T-cell (primary cell): ENCODE measurements around the gene NHS. TPM values are rescaled to one million over a fixed set of nuclear protein-coding genes. Genes with fewer than 3 reads are reported as not detected.

ENCODE experiments used
- ATAC-seq, 4 experiments: fragments of 200-7000 bp in 3 of 4; fragments of 150-1000 bp in 1 of 4; cut with Tn5 transposase; replicated peaks in 1 of 4; 1 replicate in 3 of 4; 2 replicates in 1 of 4; pipeline ENCODE4 v1.10.0; 2021; ENCODE audit warnings: moderate library complexity in 3 of 4, mild to moderate bottlenecking in 2 of 4, moderate number of reproducible peaks in 1 of 4
- CTCF ChIA-PET, 2 donors: fragments of 300-600 bp; sonication (Branson Sonifier 250); formaldehyde crosslinking; loops; one replicate each; lab custom pipeline; 2022; ENCODE audit warnings: antibody characterized with exemption in 2 of 2; lab: Charles Lee
- POLR2A ChIA-PET, 2 donors: fragments of 300-600 bp; sonication (Branson Sonifier 250); formaldehyde crosslinking; loops; one replicate each; lab custom pipeline; 2022; ENCODE audit warnings: antibody characterized with exemption in 2 of 2; lab: Charles Lee
- DNase-seq, 35 experiments: peaks; one replicate each; pipeline versions ENCODE4 v3.0.0 to v3.0.0-alpha.2; 2013 to 2023
- H3K27ac ChIP-seq: one replicate; pipeline ENCODE4 v1.5.1; 2013; ENCODE audit warnings: low read length
- H3K27me3 ChIP-seq, 2 experiments: replicated peaks in 1 of 2; 1 replicate in 1 of 2; 2 replicates in 1 of 2; pipeline versions ENCODE4 v1.6.1 to v1.7.0; 2013; ENCODE audit warnings: low read length in 1 of 2, mixed read lengths in 1 of 2; ENCODE audit not compliant: control insufficient read depth in 2 of 2, insufficient read depth in 2 of 2; ENCODE audit errors: extremely low read depth in 1 of 2
- H3K36me3 ChIP-seq, 2 donors: 1 replicate in 1 of 2; 2 replicates in 1 of 2; pipeline versions ENCODE4 v1.6.1 to v1.7.0; 2013; ENCODE audit warnings: low read length in 1 of 2; ENCODE audit not compliant: control insufficient read depth in 2 of 2, insufficient read depth in 1 of 2; ENCODE audit errors: extremely low read depth in 1 of 2
- H3K4me1 ChIP-seq, 2 experiments: 1 replicate in 1 of 2; 2 replicates in 1 of 2; pipeline versions ENCODE4 v1.6.1 to v1.7.0; 2013; ENCODE audit warnings: low read length in 2 of 2, mixed read lengths in 1 of 2; ENCODE audit not compliant: insufficient read depth in 2 of 2, control insufficient read depth in 1 of 2; ENCODE audit errors: extremely low read depth in 1 of 2
- H3K4me3 ChIP-seq, 2 donors: 1 replicate in 1 of 2; 2 replicates in 1 of 2; pipeline versions ENCODE4 v1.5.1 to v1.7.0; 2013; ENCODE audit warnings: mild to moderate bottlenecking in 2 of 2, low read length in 1 of 2, moderate library complexity in 1 of 2; ENCODE audit not compliant: control insufficient read depth in 1 of 2; ENCODE audit errors: extremely low read depth in 1 of 2
- H3K9me3 ChIP-seq: 2 replicates; pipeline ENCODE4 v1.7.0; 2013
- H3K27ac Mint-ChIP-seq, 2 donors: one replicate each; pipeline ENCODE4 v1.8.0; 2020 to 2021; ENCODE audit warnings: mild to moderate bottlenecking in 2 of 2, mixed read lengths in 2 of 2
- H3K27me3 Mint-ChIP-seq, 2 donors: one replicate each; pipeline ENCODE4 v1.8.0; 2021 to 2022; ENCODE audit warnings: mixed read lengths in 2 of 2
- H3K36me3 Mint-ChIP-seq: one replicate; pipeline ENCODE4 v1.8.0; 2021; ENCODE audit warnings: mixed read lengths
- H3K4me1 Mint-ChIP-seq, 3 donors: one replicate each; pipeline ENCODE4 v1.8.0; 2020 to 2022; ENCODE audit warnings: mixed read lengths in 3 of 3, mild to moderate bottlenecking in 1 of 3
- H3K4me3 Mint-ChIP-seq, 3 donors: one replicate each; pipeline ENCODE4 v1.8.0; 2020 to 2022; ENCODE audit warnings: mild to moderate bottlenecking in 3 of 3, mixed read lengths in 3 of 3, moderate library complexity in 3 of 3
- H3K9me3 Mint-ChIP-seq, 3 donors: one replicate each; pipeline ENCODE4 v1.8.0; 2020 to 2022; ENCODE audit warnings: mixed read lengths in 3 of 3
- WGBS: methylation state at CpG from one replicate; pipeline ENCODE4 v1.1.5; 2013; ENCODE audit warnings: missing lambda C conversion rate; ENCODE audit not compliant: insufficient coverage; 5-methylcytosine and 5-hydroxymethylcytosine counted together
- total RNA-seq, 35 experiments: library from RNA in 6 of 35; stranded (reverse) in 6 of 35; fragments of 120-200 nt in 1 of 35; gene quantifications; one replicate each; pipeline versions ENCODE4 v1.2.1 to v1.2.4 and lab custom pipeline; 2013 to 2026

Gene NHS
- total RNA-seq, 5 donors from 2014 or later (not counting 1 experiment from before 2014, with no cell fraction given) = 0.03 to 0.20 (median 0.11) TPM; not detected in 1

GRCh38 chrX:17547658-17548057 lies 172.7 kb downstream of the NHS start:
- Mint-ChIP-seq H3K27ac (no peak overlapping the region), H3K9me3 (no peaks in the 10 kb centered on the region), H3K4me3 (no peak overlapping the region), H3K36me3 (no peaks in the 10 kb centered on the region), H3K27me3 (peaks cover 0 to 11% of the 10 kb centered on the region in 2 donors), H3K4me1 (peaks cover 0 to 6% (median 0%) of the 10 kb centered on the region in 3 donors)
- POLR2A ChIA-PET = interaction anchor here in 1 of 2 donors (0.5 kb wide), 1 partner anchor 117 kb away, joined by 4 read pairs; no protein-coding TSS in a partner anchor
- Histone ChIP-seq H3K36me3 (no peaks in the 10 kb centered on the region), H3K4me3 (no peak overlapping the region), H3K27ac (no peak overlapping the region), H3K4me1 (peaks cover 0 to 5% of the 10 kb centered on the region in 2 experiments), H3K9me3 (no peaks in the 10 kb centered on the region), H3K27me3 (peaks cover 0 to 3% of the 10 kb centered on the region in 2 experiments)
- WGBS = 57% methylated on average over 1 of the region's 2 CpGs
- ATAC-seq (no peak), DNase-seq (no peak)
- CTCF ChIA-PET = no interaction called here

DNA sequence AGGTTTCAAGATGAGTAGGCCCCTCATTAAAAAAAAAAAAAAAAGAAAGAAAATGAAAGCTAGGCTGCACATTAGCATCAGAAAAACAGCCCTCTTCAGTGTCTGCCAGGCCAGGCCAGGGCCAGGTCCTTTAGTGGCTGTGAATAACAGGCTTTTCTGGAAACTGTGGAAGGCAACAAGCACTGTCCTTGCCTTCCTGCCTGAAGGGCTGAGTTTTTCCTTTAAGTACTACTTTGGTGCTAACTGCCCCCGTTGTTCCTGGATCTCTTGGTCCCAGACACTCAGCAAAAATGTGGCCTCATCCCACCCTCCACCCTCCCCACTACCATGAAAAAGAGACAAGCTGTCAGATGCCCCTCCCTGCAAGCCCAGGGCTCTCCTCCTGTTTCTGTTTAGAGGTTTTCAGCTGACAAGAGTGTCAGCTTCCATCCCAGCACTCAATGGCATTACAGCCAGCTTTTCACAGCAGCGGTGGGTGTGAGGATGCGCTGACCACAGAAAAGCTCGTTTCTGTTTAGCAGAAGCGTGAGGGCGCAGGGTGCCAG lies 174.2 kb downstream of the NHS start:
- Histone ChIP-seq H3K36me3 (no peaks in the 10 kb centered on the region), H3K27me3 (peaks cover 0 to 3% of the 10 kb centered on the region in 2 experiments), H3K4me1 (peaks cover 0 to 5% of the 10 kb centered on the region in 2 experiments), H3K4me3 (no peak overlapping the region), H3K9me3 (no peaks in the 10 kb centered on the region), H3K27ac (no peak overlapping the region)
- Mint-ChIP-seq H3K27ac (no peak overlapping the region), H3K36me3 (no peaks in the 10 kb centered on the region), H3K4me1 (peaks cover 0 to 6% (median 0%) of the 10 kb centered on the region in 3 donors), H3K4me3 (no peak overlapping the region), H3K9me3 (no peaks in the 10 kb centered on the region), H3K27me3 (peaks cover 0 to 11% of the 10 kb centered on the region in 2 donors)
- CTCF ChIA-PET = interaction anchor here in 1 of 2 donors (0.6 kb wide), 2 partner anchors 440 to 880 kb away, joined by 5 to 6 read pairs; no protein-coding TSS in a partner anchor
- DNase-seq = peak in 2 of 35 experiments; percentile 0 to 2
- POLR2A ChIA-PET = interaction anchor here in 1 of 2 donors (0.6 kb wide), 1 partner anchor 174 kb away, joined by 5 read pairs; no protein-coding TSS in a partner anchor
- 15% methylated on average over 4 of the region's 6 CpGs for WGBS
- no peak for ATAC-seq

DNA sequence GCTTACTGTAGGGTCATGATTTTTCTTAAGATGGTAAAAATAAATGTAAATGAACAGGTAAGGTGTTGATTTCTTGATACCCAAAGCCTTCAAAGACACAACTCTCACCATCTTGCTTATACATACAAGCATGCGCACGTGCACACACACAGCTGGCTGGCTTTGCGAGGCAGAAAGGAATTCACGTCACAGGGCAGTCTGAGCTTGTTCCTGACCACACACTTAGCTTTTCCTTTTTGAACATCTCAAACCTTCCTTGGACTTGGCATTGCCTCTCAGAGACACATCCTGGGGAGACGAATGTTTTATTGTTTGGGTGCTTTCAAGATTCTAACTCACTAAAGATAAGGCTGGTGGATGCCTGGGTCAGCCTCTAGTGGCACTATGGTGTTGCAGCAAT lies 175.0 kb downstream of the NHS start:
- Histone ChIP-seq H3K27ac (no peak overlapping the region), H3K36me3 (no peaks in the 10 kb centered on the region), H3K27me3 (peaks cover 0 to 3% of the 10 kb centered on the region in 2 experiments), H3K4me1 (peaks cover 0 to 5% of the 10 kb centered on the region in 2 experiments), H3K9me3 (no peaks in the 10 kb centered on the region), H3K4me3 (no peak overlapping the region)
- no peak for DNase-seq
- ATAC-seq = no peak
- H3K9me3 Mint-ChIP-seq = no peaks in the 10 kb centered on the region
- H3K4me1 Mint-ChIP-seq = peaks cover 0 to 6% (median 0%) of the 10 kb centered on the region in 3 donors
- POLR2A ChIA-PET = no interaction called here
- H3K27me3 Mint-ChIP-seq = peaks cover 0 to 11% of the 10 kb centered on the region in 2 donors
- CTCF ChIA-PET = no interaction called here
- no CpG with 5 or more reads among the region's 5 CpGs for WGBS
- no peak overlapping the region for H3K27ac Mint-ChIP-seq
- H3K4me3 Mint-ChIP-seq = no peak overlapping the region
- H3K36me3 Mint-ChIP-seq = no peaks in the 10 kb centered on the region

- H3K36me3 Mint-ChIP-seq = no peaks in the 10 kb centered on the region
- H3K4me1 Mint-ChIP-seq = peaks cover 0 to 6% (median 0%) of the 10 kb centered on the region in 3 donors
- H3K9me3 ChIP-seq = no peaks in the 10 kb centered on the region
- POLR2A ChIA-PET = no interaction called here
- H3K4me1 ChIP-seq = peaks cover 0 to 5% of the 10 kb centered on the region in 2 experiments
- H3K27ac ChIP-seq = no peak overlapping the region
- H3K9me3 Mint-ChIP-seq = no peaks in the 10 kb centered on the region
- CTCF ChIA-PET = no interaction called here
- DNase-seq = no peak
- no peak overlapping the region for H3K4me3 ChIP-seq
- no peak overlapping the region for H3K27ac Mint-ChIP-seq
- ATAC-seq = no peak
- H3K27me3 ChIP-seq = peaks cover 0 to 3% of the 10 kb centered on the region in 2 experiments
- H3K27me3 Mint-ChIP-seq = peaks cover 0 to 8% of the 10 kb centered on the region in 2 donors
- H3K4me3 Mint-ChIP-seq = no peak overlapping the region
- H3K36me3 ChIP-seq = no peaks in the 10 kb centered on the region
- WGBS = no CpG with 5 or more reads among the region's 5 CpGs
Observed at GRCh38 chrX:17552044-17552650, 177.1 kb downstream of the NHS start.

DNA sequence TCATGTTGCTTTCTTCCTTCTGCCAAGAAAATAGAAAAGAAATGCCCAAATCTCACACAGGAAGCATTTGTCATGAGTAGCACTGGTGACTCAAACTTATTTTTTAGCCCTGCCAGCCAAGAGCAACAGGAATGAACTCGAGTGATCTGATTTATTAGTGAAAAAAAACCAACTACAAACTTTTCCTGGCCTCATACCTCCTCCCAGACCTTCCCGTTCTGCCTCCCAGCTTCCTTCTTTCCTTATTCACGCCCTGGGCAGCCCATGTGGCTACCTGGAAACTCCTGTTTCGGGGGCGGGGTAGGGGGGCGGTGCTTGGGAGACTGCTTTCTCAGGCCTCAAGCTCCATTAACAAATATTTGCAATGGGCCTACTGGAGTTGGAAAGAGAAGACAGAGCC lies 178.5 kb downstream of the NHS start:
- H3K4me1 Mint-ChIP-seq = peaks cover 0 to 6% (median 0%) of the 10 kb centered on the region in 3 donors
- H3K36me3 Mint-ChIP-seq = no peaks in the 10 kb centered on the region
- no peak overlapping the region for H3K4me3 Mint-ChIP-seq
- CTCF ChIA-PET = no interaction called here
- H3K9me3 Mint-ChIP-seq = no peaks in the 10 kb centered on the region
- no peak overlapping the region for H3K27ac Mint-ChIP-seq
- H3K9me3 ChIP-seq = no peaks in the 10 kb centered on the region
- no peak overlapping the region for H3K4me3 ChIP-seq
- H3K36me3 ChIP-seq = no peaks in the 10 kb centered on the region
- H3K4me1 ChIP-seq = peaks cover 0 to 5% of the 10 kb centered on the region in 2 experiments
- no peak overlapping the region for H3K27ac ChIP-seq
- H3K27me3 Mint-ChIP-seq = peaks cover 0 to 7% of the 10 kb centered on the region in 2 donors
- no CpG with 5 or more reads among the region's 6 CpGs for WGBS
- H3K27me3 ChIP-seq = peaks cover 0 to 3% of the 10 kb centered on the region in 2 experiments
- DNase-seq = no peak
- no peak for ATAC-seq
- POLR2A ChIA-PET = no interaction called here

DNA sequence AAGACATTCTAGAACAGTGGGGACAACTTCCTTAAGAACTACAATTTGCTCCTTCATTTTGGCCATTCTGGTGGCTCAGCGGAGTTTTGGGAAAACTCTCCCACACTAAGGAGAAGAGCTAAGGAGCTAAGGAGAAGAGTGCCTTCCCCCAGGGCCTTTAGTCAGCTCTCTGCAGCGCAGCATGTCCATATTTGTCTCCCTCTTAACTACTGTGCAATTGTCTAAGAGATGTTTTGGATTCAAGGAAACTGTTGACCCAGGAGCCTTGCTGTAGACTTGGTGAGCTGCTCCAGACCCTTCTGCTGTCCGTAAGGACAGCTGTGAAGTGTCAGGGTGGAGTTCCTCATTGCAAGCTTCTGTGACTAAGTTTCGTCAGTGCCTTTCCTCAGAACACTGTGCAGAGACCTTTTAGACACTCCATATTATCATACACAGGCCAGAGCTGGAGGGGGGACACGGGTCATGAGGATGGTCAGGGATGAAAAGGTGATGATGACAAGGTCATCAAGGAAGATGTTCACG lies 179.0 kb downstream of the NHS start:
- H3K4me3 ChIP-seq = no peak overlapping the region
- DNase-seq (no peak), ATAC-seq (no peak)
- no peaks in the 10 kb centered on the region for H3K36me3 Mint-ChIP-seq
- peaks cover 0 to 7% of the 10 kb centered on the region in 2 donors for H3K27me3 Mint-ChIP-seq
- H3K27ac Mint-ChIP-seq = no peak overlapping the region
- H3K27ac ChIP-seq = no peak overlapping the region
- peaks cover 0 to 5% of the 10 kb centered on the region in 2 experiments for H3K4me1 ChIP-seq
- ChIA-PET POLR2A (no interaction called here), CTCF (no interaction called here)
- H3K9me3 Mint-ChIP-seq = no peaks in the 10 kb centered on the region
- H3K4me1 Mint-ChIP-seq = peaks cover 0 to 4% (median 0%) of the 10 kb centered on the region in 3 donors
- H3K9me3 ChIP-seq = no peaks in the 10 kb centered on the region
- H3K36me3 ChIP-seq = no peaks in the 10 kb centered on the region
- 88% methylated on average over 1 of the region's 6 CpGs for WGBS
- H3K4me3 Mint-ChIP-seq = no peak overlapping the region
- H3K27me3 ChIP-seq = peaks cover 0 to 3% of the 10 kb centered on the region in 2 experiments
